HPDE6-E6E7 (cell line): Measurements from ENCODE around the gene LEMD2.
A peak's percentile ranks its signal among the peaks of the same experiment; 100 is the strongest.

Source experiments
- DNase-seq: peaks from one replicate; pipeline ENCODE4 v3.0.0; 2011; ENCODE audit warnings: missing footprints; ENCODE audit errors: extremely low spot score

The LEMD2 gene

DNA sequence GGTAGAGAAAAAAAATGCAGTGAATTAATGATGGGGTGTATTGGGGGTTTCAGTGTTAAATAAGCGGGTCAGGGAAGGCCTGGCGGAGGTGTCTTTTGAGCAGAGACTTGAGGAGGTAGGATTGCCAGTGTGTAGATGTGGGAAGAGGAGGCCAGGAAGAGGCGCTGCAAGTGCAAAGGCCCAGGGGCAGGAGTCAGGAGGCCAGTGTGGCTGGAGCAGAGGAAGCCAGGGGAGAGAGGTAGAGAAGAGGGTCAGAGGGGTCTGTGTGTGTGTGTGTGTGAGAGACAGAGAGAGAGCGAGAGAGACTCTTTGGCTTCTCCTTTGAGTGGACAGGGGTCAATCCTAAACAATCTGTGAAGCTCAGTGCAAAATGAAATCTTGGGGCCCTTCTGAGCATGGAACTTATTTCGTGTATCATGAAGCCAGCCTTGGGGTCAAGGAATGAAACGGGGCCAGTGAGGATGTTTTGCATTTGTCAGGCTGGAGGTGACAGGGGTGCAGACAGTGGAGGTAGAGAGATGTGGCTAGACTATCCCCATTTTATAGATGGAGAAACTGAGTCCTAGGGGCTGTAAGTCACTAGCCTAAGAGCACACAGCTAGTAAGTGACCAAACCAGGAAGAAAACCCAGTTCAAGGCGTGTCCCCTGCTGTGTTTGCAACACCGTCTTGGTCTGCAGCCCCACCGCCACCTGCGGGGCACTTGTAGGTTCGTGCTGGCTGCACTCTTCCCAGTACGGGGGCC, 32.5 kb downstream of the LEMD2 start:
- no peak for DNase-seq

DNA sequence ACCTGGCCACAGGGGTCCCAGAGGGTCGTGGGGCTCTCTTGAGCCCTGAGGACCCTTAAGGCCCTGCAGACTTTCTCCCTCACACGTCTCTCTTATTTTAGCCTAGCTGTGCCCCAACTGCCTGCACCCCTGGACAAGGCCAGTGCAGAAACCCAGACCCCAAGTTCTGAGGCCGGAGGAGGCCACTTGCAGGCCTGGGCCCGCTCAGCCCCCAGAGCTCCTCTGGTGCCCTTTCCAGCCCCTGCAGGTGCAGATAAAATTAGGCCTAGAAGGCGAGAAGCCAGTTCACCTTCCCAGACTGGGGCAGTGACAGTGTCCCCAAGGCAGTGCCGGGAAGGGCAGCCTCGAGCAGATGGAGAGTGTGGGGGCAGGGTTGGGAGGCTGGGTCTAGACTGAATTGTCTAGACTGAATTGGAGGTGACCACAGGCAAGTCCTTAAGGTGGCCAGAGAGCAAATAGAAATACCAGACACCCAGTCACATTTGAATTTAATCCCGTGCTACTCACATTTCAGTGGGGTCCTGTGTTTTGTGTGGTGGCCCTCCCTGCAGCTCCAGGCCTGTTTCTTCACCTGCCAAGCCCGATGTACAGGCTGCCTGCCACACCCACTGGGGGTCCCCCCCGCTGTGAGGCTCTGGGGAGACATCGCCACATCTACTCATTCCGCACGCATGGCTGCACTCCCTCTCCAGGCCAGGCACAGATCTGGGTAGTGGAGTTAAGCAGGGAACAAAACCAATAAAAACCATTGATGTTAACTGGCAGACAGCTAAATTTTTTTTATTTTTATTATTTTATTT, 33.7 kb downstream of the LEMD2 start:
- no peak for DNase-seq

DNA sequence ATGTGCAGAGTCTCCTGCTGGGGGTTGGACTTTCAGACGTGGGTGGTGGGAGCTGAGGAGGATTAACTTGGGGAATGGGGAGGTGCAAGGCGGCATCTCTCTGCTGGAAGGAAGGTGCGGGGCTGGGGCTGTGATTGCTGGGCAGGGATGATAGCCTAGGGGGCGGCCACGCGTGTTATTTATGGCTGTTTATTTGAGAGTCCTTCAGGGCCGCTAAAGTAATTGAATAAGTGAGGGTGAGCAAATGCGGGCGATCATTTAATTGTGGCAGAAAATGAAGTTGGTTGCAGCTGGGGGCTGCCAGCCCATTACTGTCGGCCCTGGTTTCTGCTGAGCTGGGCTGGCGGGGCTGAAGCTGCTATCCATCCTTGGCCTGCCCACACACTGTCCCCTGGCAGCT, 34.7 kb downstream of the LEMD2 start:
- DNase-seq: no peak

DNA sequence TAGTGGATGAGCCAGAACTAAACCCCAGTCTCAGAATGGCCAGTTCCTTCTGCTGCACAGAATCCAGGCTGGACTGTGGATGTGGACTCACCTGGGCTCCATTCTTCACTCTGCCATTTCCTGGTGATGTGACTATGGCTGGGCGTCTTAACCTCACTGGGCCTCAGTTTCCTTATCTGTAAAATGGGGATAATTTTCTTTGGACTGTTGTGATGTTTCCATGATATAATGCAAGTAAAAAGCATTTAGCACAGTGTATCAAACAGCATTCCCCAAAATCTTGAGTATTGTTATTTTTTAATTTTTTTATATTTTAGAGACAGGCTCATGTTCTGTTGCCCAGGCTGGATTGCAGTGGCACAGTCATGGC, 36.3 kb downstream of the LEMD2 start:
- no peak for DNase-seq

DNA sequence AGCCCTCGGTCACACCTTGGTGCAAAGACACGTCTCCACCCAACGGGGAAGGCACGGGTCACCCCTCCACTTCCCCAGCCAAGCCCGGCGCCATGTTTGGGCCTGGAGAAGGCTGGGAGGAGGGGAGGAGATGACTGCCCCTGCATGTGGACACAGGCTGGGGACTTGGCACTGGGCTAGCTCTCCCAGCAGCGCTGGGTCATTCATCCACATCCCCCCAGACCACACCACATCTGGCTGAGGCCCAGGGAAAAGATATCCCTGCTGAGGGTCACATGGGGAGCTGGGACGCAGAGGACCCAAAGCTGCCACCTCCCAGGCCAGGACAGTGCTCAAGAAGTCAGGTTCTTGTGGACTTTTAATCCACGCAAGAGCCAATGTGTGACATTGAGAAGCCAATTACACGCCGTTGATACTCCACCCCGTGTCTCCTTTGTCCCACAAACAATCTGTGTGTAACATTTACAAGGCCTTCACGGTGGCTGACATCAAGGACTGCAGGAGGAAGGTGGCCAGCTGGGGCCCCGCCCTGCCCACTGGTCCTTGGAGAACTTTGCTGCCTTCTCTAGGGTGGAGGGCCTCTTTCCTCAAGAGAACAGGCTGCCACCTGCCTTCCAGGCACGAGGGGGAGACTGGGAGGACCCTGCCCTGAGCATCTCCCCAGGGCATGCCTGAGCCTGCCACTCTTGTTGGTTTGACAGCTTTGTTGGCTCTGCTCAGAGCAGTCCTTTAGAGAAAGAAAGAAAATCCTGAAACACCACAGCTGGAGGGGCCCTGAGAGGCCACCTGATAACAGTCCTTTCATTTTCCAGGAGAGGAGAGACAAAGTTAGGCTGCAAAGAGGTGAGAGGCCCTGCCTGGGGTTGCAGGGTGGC, 36.9 kb downstream of the LEMD2 start:
- DNase-seq: peak; percentile 58

DNA sequence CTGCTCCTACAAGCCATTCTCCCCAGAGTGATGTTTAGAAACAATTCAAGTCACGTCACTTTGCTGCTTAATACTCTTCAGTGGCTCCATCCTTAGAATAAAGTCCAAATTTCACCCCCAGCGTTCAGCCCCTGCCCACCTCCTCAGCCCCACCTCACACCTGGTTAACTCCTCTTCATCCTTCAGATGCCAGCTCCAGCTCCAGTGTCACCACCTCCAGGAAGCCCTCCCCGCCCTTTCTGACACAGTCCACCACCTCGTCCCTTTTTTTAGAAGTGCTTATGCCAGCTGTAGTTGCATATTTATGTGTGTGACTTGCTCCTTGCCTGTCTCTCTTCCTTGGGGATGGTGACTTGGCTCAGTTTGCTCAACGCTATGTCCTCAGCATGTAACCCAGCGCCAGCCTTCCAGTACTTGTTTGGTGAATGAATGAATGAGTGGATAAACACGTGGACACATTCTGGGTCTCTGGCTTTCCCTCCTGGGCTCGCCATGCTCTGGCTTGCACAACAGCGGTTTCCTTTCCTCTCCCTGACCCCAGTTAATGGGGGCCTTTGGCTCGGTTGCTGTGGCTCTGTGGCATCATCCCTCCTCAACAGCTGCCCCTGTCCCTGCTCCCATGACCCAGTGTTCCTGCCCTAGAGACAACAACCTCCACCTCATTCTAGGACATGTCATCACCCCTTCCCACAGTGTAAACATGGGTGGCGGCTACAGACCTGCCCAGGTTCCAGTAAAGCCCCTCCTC, 38.5 kb downstream of the LEMD2 start:
- DNase-seq: no peak

DNA sequence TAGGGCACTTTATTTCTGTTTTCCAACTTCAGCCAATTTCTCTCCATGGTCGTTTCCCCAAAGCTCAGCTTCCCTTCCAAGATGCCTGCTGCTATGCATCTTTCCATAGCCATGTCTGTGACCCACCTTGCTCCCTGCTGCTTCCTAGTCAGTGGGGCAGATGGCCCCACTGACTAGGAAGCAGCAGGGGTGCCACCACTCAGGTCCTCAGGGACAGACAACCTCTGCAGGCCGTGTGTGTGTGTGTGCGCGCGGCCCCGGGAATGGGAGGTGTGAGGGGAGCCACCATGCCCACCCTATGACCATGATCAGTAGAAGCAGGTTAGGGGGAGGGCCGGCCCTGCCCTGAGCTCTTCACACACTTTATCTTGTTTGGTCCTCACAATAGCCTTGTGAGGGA, 39.5 kb downstream of the LEMD2 start:
- DNase-seq: no peak

DNA sequence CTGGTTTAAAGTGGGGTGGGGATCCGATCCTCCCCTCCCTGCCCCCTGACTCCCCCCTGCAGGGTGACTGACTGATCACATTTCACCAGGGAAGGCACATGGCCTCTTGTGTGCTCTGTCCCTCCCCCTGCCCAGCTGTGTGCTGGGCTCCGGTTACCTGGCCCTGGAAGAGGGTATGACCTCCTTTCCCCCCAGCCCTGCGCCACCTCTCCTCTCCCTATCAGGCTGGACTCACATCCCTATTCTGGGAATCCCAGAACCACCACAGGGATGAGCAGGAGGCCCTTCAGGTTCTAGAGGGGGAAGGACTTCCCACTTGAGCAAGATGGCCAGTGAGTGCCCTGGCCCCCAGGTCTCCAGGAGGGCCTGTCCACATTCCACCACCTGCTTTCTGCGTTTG, 40.1 kb downstream of the LEMD2 start:
- DNase-seq: no peak

DNA sequence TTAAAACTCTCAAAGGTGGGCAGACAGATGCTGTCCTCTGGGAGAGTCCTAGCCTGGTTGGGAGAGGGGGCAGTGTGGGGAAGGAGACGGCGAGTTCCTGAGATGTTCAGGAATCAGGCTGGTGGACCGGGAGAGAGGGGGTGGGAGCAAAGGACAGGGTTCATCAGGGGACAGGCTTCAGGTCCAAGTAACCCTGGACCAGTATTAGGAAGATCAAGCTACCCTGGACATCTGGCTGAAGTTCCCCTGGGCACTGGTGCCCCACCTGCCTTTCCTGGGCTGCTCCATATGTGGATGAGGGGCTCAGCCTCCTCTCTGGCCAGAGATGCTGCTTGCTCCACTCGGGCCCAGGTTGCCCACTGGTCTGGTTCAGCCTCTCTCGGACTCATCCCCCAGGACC, 41.1 kb downstream of the LEMD2 start:
- DNase-seq: no peak

DNA sequence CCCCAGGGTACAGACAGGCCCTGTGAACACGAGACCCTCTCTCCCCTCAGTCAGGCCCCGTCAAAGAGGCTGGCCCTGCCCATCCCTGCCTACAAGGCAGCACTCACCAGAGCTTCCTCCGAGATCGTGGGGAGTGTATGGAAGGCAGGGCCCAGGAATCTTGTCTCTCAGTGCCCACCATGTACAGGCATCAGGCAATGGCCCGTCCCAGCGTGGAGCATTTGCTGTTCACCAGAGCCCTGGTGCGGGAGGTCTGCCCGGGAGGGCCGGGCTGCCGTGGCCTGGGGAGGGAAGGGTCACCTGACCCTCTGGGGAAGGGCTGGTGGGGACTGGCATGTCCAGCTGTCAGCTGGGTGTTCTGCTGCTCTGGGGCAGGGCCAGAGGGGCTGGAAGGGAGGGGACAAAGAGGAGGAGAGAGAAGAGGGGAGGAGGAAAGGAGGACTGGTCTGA, 42.3 kb downstream of the LEMD2 start, which contains the start of gene IP6K3:
Gene IP6K3, minus strand, starts transcription at position 255 of the 450 bp plus-strand sequence. CDS start 11,429 bp downstream, outside the sequence.
- DNase-seq: no peak

DNA sequence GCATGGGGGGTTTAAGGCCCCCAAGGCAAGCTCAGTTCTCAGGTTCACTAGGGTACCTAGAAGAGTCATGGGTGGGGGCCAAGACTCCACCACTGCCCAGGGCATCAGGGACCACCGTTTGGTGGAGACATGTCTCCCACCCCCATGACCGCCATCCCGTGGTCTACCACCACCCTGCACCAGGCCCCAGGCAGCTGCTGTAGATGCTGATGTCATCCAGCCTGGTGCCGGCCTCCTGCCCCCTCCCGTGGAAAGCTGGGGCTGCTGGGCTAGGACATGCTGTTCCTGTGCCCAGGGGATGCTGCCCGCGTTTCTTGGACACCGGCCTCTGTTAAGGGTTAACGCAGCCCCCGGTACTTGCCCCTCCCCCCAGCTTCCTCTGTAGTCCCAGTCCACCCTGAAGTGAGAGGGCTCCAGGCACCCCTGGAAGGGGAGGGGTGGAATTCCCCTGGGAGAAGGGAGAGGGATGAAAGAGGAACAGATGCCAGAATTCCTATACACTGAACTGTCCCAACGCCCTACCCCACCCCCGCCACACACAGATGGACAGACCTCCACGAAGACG, 42.8 kb downstream of the LEMD2 start:
- no peak for DNase-seq

DNA sequence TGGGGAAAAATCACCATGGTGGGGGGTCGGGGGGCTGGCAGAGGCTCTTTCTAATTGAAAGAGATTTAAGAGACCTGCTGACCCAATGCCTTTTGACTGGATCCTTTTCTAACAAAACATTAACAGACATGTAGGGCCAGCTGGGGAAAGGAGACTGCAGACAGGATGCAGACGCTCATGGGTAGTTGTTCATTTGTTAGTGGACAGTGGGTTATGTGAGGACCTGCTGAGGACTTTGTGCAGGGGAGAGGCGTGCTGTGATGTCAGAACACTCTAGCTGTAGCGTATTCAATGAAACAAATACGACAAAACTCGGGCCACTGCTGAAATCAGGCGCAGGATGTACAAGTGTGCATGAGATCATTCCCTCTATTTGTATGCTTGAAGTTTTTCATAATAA, 43.4 kb downstream of the LEMD2 start:
- no peak for DNase-seq

DNA sequence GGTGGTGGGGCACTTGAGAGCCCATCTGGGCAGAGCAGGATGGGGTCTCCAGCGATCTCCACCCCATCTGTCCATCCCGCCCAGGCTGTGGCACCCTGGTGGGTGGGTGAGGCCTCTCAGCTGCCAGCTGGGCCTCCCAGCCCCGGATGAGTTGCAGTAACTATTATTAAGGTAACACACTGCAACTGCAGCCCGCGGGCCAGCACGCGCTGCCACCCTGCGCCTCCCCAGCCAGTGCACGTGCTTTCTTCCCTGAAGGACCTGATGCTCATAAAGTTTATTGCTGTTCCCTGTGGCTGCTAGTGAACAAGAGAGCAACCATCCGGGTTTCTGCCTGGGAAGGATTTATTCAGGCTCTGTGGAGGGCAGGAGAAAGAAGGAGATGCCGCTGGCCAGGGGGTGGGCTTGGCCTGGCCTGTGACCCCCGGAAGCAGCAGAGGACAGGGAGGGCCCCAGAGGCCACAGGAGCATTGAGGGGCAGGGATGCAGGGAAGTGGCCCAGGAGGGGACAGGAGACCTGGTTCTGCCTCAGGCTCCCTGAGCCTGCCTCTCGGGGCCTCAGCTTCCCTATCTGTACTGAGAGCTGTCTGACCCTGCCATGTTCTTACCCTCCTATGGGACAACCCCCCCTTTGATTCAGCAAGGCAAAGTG, 43.9 kb downstream of the LEMD2 start:
- no peak for DNase-seq

DNA sequence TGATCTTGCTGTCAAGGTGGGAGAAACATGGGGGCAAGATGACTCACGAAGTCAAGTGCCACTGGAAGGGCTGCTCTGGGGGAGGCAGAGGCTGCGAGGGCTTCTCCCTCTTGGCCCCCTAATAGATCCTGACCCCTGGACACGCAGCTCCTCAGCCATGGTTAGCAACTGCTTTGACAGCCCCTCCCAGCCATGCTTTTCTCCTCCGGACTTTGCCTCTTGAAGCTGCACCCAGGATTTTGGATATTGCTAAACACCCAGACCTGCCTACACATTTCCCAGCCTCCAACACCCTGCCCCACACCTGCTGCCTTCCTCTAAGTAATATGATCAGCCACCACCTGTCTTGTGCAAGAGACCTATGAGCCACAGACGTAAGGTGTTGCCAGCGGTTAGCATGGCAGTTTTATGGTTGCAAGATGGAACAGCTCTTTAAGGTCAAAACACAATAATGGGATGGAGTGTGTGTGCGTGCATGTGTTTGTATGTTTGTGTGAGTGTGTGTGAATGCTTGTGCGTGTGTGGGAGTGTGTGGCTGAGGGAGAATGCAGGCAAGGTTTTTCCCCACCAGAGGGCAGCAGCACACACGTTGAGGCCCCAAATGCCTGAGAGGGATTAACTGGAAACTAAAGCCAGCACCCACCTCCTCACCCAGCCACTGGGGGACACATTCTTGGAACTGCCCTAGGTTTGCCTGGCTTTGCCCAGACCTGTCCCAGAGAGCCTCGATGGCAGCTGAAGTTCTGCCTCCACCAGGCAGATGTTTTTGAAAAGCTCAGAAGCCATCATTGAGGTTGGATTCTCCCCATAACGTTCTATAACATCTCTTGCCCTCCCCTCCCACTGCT, 44.7 kb downstream of the LEMD2 start:
- peak; percentile 87 for DNase-seq

DNA sequence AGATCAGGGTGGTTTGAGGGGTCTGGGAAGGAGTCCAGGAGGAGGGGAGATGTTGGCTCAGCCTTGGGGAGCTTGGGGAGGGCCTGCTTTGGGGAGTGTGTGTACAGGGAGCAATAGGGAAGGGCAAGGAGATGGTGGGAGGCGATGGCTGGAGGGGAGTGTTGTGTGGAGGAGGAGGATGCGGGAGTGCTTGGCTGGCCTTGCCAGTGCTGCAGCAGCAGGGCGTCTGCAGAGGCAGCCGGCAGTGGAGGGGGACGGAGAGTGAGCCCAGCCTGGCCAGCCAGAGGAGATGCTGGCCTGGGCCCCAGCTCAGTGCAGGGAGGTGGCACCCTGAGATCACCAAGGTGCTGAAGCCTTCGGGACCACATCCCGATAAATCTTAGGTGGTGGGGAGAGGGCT, 46.1 kb downstream of the LEMD2 start:
- no peak for DNase-seq

DNA sequence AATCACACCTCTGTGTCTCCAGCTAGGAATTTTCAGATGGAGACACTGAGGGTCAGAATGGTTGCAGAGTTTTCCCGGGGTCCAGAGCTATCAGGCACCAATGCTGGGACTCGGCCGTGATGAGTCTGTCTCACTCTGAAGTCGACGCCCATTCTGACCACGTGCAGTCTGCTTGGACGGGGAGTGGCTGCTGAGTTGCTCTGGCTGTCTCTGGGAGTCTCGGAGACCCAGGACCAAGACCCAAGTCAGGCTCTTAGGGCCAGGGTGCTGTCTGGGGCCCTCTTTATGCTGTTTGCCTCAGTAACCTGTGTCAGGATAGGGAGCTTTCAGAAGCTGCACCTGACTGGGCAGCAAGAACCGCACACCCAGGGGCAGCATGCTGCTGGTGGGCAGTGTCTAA, 46.8 kb downstream of the LEMD2 start:
- DNase-seq: no peak

DNA sequence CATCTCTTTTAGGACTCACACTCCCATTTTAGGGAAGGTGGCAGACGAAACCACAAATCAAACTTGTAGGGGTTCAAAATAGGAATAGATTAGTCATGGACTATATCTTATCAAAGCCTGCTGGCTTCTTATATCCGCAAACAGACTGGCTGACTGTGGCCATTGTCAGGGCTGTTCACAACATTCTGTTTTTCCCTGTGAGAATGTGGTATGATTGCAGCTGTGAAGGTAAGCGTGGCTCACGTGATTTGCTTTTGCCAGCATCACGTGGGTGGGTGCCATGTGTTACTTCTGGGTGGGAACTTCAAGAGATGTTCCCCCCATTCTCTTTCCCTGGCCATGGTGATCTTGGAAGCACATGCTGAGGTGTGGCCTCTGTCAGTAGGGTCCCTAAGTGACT, 48.1 kb downstream of the LEMD2 start:
- DNase-seq: no peak

DNA sequence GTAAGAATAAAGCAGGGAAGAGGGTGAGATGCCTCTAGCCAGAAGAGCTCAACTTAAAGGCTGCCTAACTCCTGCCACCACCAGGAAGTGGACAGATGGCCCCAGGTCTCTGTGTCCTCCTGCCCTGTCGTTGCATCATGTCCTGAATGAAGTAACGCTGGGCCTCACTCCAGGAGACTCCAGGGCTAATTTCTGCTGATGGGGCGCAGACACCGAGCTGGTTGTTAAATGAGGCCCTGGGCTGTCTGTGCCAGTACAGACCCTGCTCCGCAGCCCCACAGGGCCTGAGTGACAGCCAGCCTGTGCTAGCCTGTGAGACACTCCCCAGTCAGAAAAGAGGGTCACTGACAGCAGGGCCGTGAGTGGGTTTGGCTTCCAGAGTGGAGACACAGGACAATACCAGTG, 48.7 kb downstream of the LEMD2 start:
- DNase-seq: no peak

DNA sequence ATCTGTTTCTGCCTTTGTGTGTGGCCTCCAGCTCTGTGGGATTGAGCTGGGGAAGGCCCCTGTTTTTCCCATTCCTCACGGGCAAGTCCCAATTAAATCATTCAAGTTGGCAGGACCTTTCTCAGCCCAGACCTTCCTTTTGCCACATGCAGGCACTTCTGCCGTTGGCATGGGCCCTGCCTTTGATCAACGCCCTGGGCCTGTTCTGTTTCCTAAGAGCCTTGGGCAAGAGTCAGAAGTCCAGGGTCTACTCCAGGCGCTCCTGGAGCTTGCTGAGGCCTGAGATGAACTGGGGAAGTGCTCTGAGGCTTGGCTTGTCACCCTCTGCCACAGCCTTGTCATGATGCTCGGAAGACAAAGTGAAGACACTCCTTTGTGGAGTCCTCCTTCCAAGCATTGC, 49.4 kb downstream of the LEMD2 start:
- DNase-seq: no peak

DNA sequence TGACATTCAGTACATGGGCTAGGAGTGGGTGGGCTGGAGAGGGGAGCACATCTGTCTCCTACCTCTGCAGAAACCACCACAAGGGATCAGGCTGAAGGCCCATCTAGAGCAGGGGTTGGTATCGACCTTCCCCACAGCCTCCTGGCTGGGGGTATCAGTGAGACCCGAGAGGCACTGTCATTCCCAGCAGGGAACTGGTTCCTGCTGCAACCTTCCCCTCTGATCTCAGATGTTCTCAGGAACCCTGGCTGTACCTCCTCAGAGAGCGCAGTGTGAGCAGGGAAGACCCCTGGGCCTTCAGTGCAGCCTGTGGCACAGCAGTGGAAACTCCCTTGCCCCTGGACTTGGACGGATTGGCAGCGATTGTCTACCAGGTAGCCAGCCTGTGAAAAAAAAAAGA, 50.1 kb downstream of the LEMD2 start:
- DNase-seq: no peak
